GM12873 (cell line): ENCODE data around the gene NKAPD1.

Experiments
- TF ChIP-seq, protein P1 (sequence below): IDR thresholded peaks from 2 replicates; pipeline ENCODE4 v1.5.1; 2012; ENCODE audit warnings: low read depth, mild to moderate bottlenecking, moderate library complexity, low read length, control low read depth; ENCODE audit not compliant: insufficient read depth; ENCODE audit errors: missing control alignments

NKAPD1 gene, protein sequence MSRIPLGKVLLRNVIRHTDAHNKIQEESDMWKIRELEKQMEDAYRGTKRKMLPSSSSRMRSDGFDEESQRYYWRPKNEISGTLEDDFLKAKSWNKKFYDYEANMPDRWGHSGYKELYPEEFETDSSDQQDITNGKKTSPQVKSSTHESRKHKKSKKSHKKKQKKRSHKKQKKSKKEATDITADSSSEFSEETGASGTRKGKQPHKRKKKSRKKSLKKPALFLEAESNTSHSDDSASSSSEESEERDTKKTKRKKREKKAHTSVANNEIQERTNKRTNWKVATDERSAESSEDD

DNA sequence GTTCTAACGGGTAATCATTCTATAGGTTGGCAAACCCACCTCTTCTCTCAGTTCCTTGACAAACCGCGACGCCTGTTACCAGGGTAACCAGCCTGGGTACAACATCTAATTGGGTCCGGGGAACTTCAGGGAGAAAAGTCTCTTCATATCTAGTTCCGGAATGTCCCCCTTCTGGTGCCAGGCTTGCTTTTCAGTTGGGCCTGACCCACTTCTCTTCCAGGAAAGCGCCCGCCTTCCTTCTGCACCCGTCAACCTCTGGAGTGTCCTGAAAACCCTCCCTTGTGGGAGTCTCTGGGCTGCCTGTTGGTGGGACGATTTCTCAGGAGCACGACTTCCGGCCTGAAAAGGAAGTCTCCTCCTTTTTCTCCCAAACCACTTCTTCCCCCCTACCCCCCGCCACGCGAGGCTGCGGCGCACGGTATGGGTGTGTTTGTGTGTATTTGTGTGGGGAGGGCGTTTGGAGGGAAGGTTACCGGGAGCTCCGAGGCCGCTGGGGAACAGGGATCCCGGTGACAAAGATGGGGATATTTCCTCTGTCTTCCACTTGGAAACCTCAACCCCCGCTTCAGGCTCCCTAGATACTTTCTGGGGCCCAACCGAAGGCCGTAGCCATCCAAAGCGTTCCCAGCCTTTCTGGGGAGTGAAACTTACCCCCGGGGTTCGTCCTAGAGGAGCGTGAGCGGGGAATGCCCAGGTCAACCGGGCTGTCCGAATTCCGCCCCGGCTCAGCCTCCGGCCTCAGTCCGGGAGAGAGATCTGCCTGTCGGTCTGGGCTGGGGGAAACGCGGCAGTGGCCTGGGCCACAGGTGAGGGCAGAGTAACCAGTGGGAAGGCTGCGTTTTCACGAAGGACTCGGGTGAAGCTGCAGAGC, at the start of gene NKAPD1, which contains the start of gene PIH1D2:
Gene NKAPD1 (plus strand): TSS at position 359 of the 871 bp plus-strand sequence. CDS start 1,276 bp downstream, outside the sequence.
Gene PIH1D2 (minus strand): TSS at position 77 of the 871 bp plus-strand sequence. CDS start 843 bp downstream, outside the sequence.
- TF ChIP-seq, protein P1, sequence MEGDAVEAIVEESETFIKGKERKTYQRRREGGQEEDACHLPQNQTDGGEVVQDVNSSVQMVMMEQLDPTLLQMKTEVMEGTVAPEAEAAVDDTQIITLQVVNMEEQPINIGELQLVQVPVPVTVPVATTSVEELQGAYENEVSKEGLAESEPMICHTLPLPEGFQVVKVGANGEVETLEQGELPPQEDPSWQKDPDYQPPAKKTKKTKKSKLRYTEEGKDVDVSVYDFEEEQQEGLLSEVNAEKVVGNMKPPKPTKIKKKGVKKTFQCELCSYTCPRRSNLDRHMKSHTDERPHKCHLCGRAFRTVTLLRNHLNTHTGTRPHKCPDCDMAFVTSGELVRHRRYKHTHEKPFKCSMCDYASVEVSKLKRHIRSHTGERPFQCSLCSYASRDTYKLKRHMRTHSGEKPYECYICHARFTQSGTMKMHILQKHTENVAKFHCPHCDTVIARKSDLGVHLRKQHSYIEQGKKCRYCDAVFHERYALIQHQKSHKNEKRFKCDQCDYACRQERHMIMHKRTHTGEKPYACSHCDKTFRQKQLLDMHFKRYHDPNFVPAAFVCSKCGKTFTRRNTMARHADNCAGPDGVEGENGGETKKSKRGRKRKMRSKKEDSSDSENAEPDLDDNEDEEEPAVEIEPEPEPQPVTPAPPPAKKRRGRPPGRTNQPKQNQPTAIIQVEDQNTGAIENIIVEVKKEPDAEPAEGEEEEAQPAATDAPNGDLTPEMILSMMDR = no peak

DNA sequence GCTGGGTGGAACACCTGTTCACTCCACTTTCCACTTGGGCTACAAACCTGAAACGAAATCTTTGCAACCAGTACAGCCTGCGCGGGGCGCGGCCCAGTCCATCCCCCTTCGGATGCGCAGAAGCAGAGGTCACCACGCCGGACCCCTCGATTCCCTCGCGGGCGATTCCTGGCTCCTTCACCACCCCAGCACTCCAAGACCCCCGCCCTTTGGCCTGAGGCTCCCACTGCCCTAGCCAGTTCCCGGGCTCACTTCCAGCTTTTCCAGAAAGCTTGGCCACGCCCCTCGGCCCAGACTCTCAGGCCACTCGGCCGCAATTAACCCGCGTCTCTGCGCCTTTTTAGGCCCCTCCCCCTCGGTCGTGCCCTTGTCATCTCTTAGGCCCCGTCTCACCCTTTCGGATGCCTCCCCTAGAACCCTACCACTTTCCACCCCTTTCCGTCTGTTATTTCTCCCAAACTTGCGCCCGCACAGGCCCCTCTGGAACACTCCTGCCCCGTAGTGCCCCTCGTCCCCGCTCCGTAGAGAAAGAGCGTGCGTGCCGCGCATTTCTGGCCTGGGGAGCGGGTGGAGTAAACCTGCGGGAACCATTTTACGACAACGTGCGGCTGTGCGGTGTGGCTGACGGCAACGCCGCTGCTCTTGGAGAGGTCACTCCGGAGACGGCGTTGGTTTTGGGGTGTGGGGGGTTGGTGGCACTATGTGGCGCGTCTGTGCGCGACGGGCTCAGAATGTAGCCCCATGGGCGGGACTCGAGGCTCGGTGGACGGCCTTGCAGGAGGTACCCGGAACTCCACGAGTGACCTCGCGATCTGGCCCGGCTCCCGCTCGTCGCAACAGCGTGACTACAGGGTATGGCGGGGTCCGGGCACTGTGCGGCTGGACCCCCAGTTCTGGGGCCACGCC, 49.1 kb upstream of the NKAPD1 start, which contains the start of gene DLAT:
Gene DLAT (plus strand): TSS at position 636 of the 906 bp plus-strand sequence. CDS start 65 bp downstream, at position 701.
- TF ChIP-seq, protein P1 = no peak

DNA sequence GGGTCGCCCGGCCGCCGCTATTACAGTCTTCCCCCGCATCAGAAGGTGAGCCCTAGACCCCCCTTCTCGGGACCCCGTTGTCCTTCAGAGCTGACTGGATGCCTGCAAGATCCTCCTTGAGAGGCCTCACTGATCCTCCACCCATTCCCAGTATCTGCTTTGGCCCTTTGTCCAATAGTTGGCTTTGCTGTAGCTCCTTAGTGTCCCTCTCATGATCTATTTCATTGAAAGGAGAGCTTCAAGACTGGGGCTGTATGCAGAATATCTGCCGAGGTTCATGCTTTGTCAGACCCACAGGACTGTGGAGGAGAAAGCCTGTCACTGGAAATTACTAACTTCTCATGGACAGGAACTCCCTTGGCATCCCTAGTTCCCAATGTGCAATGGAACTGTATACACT, 48.4 kb upstream of the NKAPD1 start:
- TF ChIP-seq, protein P1 = no peak

DNA sequence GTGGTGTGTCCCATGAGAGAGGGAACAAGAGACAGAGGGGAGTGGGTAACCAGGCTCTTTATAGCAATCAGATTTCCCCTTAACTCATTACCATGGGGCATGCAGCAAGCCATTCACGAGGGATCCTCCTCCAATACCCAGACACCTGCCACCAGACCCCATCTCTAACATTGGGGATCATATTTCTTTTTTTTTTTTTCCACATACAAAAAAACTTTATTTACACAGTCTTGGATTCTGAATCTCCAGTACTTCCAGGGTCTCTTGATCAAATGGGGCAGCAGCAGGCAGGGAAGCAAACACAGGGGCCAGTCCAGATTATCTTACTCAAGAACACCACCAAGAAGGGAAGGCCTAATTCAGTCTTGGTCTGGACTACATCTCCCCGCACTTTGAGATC, 44.6 kb upstream of the NKAPD1 start:
- TF ChIP-seq, protein P1 = no peak

DNA sequence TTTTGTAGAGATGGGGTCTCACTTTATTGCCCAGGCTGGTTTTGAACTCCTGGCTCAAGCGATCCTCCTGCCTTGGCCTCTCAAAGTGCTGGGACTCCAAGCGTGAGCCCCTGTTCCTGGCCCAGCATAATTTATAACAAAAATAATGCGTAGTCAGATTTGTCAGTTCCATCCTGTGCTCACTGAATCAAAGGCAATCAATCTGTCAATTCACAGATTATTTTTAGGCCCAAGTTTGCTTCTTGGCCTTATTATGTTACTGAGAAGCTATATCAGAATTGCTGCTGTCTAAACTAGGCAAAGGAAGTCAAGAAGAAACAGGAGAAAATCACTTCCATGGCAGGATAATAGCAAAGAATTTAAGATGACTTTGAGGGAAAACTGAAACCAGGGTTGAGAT, 40.2 kb upstream of the NKAPD1 start:
- TF ChIP-seq, protein P1 = no peak

DNA sequence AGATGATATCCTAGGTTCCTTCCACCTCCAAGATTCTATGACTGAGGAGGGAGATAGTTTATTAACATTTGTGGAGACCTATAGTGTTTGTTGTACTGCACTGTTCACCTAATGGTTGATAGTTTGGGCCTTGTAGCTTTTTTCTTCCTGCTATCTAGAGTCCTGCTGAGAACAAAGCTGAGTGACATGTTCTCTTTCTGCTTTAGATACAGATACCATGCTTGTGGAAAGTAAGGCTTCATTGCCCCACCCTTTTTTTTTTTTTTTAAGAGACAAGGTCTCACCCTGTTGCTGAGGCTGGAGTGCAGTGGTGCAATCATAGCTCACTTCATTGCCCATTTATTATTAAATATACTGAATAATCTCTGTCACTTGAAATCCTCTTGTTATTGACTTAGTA, 36.6 kb upstream of the NKAPD1 start:
- TF ChIP-seq, protein P1 = no peak
